Measurements from ENCODE around the gene SEC31A.
A peak's percentile ranks its signal among the peaks of the same experiment; 100 is the strongest.

SEC31A gene, protein sequence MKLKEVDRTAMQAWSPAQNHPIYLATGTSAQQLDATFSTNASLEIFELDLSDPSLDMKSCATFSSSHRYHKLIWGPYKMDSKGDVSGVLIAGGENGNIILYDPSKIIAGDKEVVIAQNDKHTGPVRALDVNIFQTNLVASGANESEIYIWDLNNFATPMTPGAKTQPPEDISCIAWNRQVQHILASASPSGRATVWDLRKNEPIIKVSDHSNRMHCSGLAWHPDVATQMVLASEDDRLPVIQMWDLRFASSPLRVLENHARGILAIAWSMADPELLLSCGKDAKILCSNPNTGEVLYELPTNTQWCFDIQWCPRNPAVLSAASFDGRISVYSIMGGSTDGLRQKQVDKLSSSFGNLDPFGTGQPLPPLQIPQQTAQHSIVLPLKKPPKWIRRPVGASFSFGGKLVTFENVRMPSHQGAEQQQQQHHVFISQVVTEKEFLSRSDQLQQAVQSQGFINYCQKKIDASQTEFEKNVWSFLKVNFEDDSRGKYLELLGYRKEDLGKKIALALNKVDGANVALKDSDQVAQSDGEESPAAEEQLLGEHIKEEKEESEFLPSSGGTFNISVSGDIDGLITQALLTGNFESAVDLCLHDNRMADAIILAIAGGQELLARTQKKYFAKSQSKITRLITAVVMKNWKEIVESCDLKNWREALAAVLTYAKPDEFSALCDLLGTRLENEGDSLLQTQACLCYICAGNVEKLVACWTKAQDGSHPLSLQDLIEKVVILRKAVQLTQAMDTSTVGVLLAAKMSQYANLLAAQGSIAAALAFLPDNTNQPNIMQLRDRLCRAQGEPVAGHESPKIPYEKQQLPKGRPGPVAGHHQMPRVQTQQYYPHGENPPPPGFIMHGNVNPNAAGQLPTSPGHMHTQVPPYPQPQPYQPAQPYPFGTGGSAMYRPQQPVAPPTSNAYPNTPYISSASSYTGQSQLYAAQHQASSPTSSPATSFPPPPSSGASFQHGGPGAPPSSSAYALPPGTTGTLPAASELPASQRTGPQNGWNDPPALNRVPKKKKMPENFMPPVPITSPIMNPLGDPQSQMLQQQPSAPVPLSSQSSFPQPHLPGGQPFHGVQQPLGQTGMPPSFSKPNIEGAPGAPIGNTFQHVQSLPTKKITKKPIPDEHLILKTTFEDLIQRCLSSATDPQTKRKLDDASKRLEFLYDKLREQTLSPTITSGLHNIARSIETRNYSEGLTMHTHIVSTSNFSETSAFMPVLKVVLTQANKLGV

DNA sequence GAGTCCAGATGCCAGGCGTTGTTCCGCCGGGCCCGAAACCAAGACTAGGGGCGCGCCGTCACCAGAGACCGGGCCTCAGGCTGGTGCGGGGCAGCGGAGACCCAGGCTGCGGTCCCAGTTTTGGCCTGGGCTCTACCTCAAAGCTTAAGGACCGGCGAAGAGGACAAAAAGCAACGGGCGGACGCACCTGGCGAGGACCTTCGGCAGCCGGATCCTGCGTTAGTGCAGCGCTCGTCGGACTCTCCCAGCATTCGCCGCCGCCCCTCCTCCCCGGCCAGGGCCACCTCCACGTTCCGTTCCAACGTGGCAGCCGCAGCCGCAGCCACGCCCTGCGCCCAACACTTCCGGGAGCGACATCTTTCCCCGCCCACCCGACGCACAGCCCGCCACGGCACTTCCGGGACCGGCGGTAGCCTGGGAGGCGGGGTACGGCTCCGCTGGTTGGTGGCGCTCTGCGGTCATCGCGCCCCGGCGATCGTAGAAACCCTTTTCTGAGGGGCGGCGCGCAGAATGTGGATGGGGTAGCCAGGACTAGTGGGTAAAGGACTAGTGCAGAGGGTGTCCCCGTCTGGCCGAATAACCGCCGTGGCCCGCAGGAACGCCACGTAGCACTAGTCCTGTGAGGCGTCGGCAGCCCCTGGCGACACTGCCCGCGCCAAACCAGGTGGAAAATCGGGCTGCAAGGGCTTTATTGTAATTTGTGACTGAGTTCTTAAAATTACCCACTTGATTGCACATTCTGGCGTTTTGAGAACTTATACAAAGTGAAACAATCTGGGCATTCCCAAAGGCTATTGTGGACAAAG lies at the start of gene SEC31A:
TSS of gene SEC31A (minus strand) at position 253 of the 806 bp plus-strand sequence. CDS start 9,217 bp downstream, outside the sequence.
- H3K4me3 ChIP-seq (ENCODE audit: low read depth, low read length) = peak within 1 kb of the TSS; percentile 94
- peak; percentile 79 for DNase-seq (ENCODE audit: low read depth)
- TF ChIP-seq, protein P1, sequence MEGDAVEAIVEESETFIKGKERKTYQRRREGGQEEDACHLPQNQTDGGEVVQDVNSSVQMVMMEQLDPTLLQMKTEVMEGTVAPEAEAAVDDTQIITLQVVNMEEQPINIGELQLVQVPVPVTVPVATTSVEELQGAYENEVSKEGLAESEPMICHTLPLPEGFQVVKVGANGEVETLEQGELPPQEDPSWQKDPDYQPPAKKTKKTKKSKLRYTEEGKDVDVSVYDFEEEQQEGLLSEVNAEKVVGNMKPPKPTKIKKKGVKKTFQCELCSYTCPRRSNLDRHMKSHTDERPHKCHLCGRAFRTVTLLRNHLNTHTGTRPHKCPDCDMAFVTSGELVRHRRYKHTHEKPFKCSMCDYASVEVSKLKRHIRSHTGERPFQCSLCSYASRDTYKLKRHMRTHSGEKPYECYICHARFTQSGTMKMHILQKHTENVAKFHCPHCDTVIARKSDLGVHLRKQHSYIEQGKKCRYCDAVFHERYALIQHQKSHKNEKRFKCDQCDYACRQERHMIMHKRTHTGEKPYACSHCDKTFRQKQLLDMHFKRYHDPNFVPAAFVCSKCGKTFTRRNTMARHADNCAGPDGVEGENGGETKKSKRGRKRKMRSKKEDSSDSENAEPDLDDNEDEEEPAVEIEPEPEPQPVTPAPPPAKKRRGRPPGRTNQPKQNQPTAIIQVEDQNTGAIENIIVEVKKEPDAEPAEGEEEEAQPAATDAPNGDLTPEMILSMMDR (IDR thresholded peaks at IDR 0.05; ENCODE audit: control insufficient read depth, extremely low read depth, insufficient read depth) = peak; percentile 1; the same call in 1 of the 2 replicates

DNA sequence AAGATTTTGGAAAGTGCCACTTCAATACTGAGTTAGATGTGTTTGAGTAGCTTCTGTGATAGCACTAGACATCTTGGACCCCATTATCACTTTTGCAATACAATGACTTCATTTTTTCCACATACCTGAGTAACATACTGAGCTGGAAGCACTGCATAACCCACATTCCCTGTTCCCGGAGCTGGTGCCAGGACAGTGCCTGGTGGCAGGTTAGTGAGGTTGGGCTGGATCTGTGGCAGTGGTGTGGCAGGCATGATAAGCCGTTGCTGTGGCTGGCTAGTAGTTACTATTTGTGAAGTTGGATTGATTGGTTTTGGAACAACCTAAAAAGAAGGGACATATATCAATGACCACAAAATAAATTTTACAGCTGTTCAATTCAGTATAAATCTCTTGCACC lies 48.5 kb upstream of the SEC31A start:
- DNase-seq (ENCODE audit: low read depth) = no peak
- H3K4me3 ChIP-seq (ENCODE audit: low read depth, low read length) = no peak overlapping the region
- TF ChIP-seq, protein P1 (IDR thresholded peaks at IDR 0.05; ENCODE audit: control insufficient read depth, extremely low read depth, insufficient read depth) = no peak

DNA sequence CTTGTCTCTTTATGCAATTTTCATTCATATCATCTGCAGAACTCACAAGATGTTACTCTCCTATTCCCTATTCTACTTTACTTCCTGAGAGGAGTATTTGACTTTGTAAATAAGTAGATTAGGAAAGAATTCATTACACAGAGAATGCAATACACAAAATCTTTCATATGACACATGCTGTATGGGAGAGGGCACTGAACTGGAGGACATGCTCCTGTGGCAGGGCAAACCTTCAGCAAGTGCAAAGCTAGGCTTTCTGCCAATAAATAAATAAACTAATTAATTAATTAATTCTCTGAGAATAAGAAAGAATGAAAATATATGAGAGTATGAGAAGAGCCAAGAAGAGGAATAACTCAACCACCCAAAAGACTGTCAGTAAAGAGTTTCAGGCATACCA lies 43.5 kb upstream of the SEC31A start:
- H3K4me3 ChIP-seq (ENCODE audit: low read depth, low read length) = no peak overlapping the region
- TF ChIP-seq, protein P1 (IDR thresholded peaks at IDR 0.05; ENCODE audit: control insufficient read depth, extremely low read depth, insufficient read depth) = no peak
- DNase-seq (ENCODE audit: low read depth) = no peak

DNA sequence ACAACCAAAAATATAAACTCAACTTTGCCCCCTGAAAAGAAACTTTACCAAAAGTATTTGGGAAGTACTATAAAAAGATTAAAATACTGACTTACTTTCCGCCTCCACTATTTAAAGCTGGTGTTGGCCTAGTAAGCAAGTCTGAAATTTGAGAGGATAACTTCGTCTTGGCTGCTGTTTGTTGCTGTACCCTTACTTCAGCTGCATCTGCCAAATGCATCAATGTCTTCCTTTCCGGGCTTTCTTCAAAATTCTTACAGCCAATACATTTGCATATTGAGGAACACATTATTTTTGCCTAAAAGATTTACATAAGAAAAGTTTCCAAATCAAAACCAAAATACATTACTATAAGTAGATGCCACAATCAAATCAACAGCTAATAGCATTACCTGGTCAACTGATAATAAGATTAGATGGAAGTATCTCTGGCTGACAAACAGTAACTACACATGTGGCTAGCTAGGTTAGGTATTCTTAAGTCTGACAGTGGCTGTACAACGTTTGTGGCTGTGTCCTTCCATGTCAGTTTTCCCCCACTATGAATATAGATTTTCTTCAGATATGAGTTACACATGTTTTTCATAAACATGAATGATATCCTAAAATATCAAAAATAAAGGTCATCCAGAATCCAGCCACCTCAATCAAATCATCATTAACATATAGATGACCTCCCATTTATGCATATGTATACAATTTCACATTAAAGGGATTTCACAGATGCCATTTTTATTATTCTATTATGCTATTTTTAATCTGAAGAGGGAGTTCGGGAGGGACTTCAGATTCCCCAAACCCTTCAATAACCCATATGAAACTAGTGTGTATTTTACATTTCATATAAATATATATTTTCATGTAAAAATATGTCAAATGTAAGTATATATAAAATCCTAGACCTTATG lies 40.1 kb upstream of the SEC31A start:
- no peak overlapping the region for H3K4me3 ChIP-seq (ENCODE audit: low read depth, low read length)
- TF ChIP-seq, protein P1 (IDR thresholded peaks at IDR 0.05; ENCODE audit: control insufficient read depth, extremely low read depth, insufficient read depth) = no peak
- no peak for DNase-seq (ENCODE audit: low read depth)

DNA sequence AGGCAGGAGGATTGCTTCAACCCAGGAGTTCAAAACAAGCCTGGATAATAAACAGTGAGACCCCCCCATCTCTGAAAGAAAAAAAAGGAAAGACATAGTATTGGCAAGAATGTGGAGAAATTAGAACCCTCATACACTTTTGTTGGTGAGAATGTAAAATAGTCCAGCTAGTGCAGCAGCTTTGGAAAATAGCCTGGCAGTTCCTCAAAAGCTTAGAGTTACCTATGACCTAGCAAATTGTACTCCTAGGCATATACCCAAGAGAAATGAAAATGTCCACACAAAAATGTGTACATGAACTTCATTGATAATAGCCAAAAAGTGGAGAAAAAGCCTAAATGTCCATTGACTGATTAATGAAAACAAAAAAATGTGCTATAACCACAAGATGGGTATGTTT lies 30.8 kb upstream of the SEC31A start:
- H3K4me3 ChIP-seq (ENCODE audit: low read depth, low read length) = no peak overlapping the region
- DNase-seq (ENCODE audit: low read depth) = no peak
- TF ChIP-seq, protein P1 (IDR thresholded peaks at IDR 0.05; ENCODE audit: control insufficient read depth, extremely low read depth, insufficient read depth) = no peak
